ENCODE results near the gene TBC1D16.

Gene TBC1D16

GRCh38 chr17:80024206-80024972 lies 11.3 kb downstream of the TBC1D16 start:
- DNase-seq = no peak

GRCh38 chr17:80023481-80024205 lies 12.0 kb downstream of the TBC1D16 start:
- no peak for DNase-seq

- no peak for DNase-seq
Measured at GRCh38 chr17:80021600-80021999, 14.1 kb downstream of the TBC1D16 start.

GRCh38 chr17:80018917-80019651 lies 16.6 kb downstream of the TBC1D16 start:
- no peak for DNase-seq

- no peak for DNase-seq
Measured at GRCh38 chr17:80017226-80018010, 18.3 kb downstream of the TBC1D16 start.

GRCh38 chr17:80012765-80013741 lies 22.6 kb downstream of the TBC1D16 start:
- no peak for DNase-seq

GRCh38 chr17:80011989-80012555 lies 23.6 kb downstream of the TBC1D16 start:
- no peak for DNase-seq

GRCh38 chr17:80010283-80010858 lies 25.3 kb downstream of the TBC1D16 start:
- no peak for DNase-seq

GRCh38 chr17:80009391-80010282 lies 26.0 kb downstream of the TBC1D16 start:
- DNase-seq = no peak

- DNase-seq = no peak
Measured at GRCh38 chr17:80008848-80009247, 26.8 kb downstream of the TBC1D16 start.

- DNase-seq = peak; percentile 36
Measured at GRCh38 chr17:80008383-80008840, 27.3 kb downstream of the TBC1D16 start.

GRCh38 chr17:80007939-80008338 lies 27.7 kb downstream of the TBC1D16 start:
- no peak for DNase-seq

GRCh38 chr17:80006811-80007752 lies 28.6 kb downstream of the TBC1D16 start:
- no peak for DNase-seq

- no peak for DNase-seq
Measured at GRCh38 chr17:80006339-80006720, 29.3 kb downstream of the TBC1D16 start.

GRCh38 chr17:80005360-80006338 lies 30.0 kb downstream of the TBC1D16 start:
- no peak for DNase-seq

GRCh38 chr17:80003969-80004368 lies 31.7 kb downstream of the TBC1D16 start:
- DNase-seq = no peak

Measured in SHP77 treated with DMSO at 0.1 percent for 48 hours (cell line).